ENCODE measurements around the gene PDCD4. TPM values are rescaled to one million over a fixed set of nuclear protein-coding genes. Genes with fewer than 3 reads are reported as not detected.
A peak's percentile ranks its signal among the peaks of the same experiment; 100 is the strongest.

Gene PDCD4
- total and polyA plus RNA-seq, 9 of the 15 experiments (the other 6 are each of a cell fraction or from before 2014, with no cell fraction given): 12.9 to 44.1 (median 33.7) TPM

- TF ChIP-seq CTCF (IDR thresholded peaks at IDR 0.05 in 2 of 3, conservative IDR thresholded peaks at IDR 0.05 in 1 of 3; ENCODE audit: insufficient read depth in 2 of 3, low read depth in 1 of 3, low read length in 3 of 3) (peak; percentile 14 to 23 (median 21); a peak in 2 of 6 replicates), THAP12 (CRISPR knock-in tag; IDR thresholded peaks at IDR 0.05) (0 out of 2 replicates have a peak, but pooled peaks have one; percentile 26), IFI16 (CRISPR knock-in tag; IDR thresholded peaks at IDR 0.05) (no peak), TBP (optimal IDR thresholded peaks at IDR 0.05; ENCODE audit: low read depth, low read length) (peak; percentile 48), PURB (CRISPR knock-in tag; IDR thresholded peaks at IDR 0.05; ENCODE audit: low read depth) (no peak), ETV5 (CRISPR knock-in tag; IDR thresholded peaks at IDR 0.05; ENCODE audit: low read depth) (no peak), TRIM24 (IDR thresholded peaks at IDR 0.05) (no peak)
Measured at GRCh38 chr10:110919349-110919931, 47.7 kb downstream of the PDCD4 start, which contains the start of gene SHOC2 (continued).
